Pulmonary artery endothelial cell (primary cell): ENCODE measurements around the gene PKNOX2. TPM values are rescaled to one million over a fixed set of nuclear protein-coding genes. Genes with fewer than 3 reads are reported as not detected.

Experiments
- DNase-seq: peaks from one replicate; pipeline ENCODE4 v3.0.0-alpha.2; 2011; ENCODE audit warnings: low read depth, low spot score
- total RNA-seq: library from RNA; depleted of rRNA; stranded (reverse); fragments of >200 nt; gene quantifications from 2 replicates; pipeline ENCODE4 v1.2.3, GENCODE V29; 2014

The PKNOX2 gene
- total RNA-seq, 1 donor from 2014 or later: not detected

GRCh38 chr11:125154378-125155099 lies 10.0 kb upstream of the PKNOX2 start:
- no peak for DNase-seq

- DNase-seq: no peak
Measured at GRCh38 chr11:125155100-125155444, 9.5 kb upstream of the PKNOX2 start.

GRCh38 chr11:125155767-125156166 lies 8.8 kb upstream of the PKNOX2 start:
- DNase-seq: no peak

- DNase-seq: no peak
Measured at GRCh38 chr11:125156346-125157117, 8.0 kb upstream of the PKNOX2 start.

DNA sequence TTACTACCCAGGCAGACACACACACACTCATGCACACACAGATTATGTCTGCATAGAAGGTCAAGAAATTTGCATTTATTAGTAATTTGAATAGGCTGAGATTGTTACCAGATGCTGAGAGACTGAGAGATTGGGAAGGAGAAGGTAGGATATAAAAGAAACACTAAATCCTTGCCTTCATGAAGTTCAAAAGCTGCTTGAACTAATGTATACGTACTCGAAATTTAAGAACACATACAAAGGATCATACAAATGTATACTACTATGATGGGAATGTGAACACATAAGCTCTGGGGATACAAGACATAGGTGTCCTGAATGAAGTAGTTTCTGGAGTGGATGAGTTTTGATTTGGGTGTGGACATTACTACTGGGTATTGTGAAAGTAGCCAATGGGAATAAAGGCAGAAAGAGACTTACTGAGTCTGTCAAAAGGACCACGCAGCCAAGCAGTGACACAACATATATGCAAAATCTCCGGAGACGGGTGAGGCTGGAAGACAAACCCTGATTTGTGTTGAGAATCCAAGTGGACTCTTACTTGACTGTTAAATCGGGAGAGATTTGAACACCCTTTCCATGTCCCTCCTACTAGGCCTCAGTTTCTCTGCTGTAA lies 7.3 kb upstream of the PKNOX2 start:
- DNase-seq: no peak

- no peak for DNase-seq
Measured at GRCh38 chr11:125157953-125158680, 6.4 kb upstream of the PKNOX2 start.

GRCh38 chr11:125162743-125163142 lies 1.8 kb upstream of the PKNOX2 start:
- no peak for DNase-seq

DNA sequence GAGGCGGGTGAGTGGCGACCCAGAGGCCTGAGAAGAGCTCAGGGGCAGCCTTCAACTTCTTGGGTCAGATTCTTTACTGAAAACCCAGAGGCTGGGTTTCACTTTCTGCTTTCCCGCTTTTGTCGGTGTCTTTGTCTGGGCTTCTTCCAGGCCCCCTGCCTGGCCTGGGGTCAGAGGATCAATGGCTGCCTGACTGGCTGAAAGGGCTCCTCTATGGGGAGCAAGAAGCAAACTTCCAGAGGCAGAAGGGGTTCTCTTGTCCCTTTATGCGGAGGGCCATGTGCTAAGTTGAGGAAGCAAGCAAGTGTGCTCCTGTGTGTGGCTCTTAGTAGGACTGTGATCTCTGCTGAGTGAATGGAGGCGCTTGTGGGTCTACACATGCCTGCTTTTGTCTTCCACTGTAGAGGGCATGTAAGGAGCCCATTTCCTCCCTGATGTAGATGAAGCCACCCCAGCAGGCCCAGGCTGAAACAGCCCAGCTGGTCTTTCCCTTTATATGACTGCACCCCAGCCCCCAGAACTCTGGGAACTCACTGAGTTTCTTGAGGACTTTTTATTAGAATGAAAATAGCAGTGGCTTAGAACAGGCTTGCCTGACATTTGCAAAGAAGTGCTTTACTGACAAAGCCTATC lies 1.0 kb upstream of the PKNOX2 start:
- no peak for DNase-seq

GRCh38 chr11:125164091-125164421 lies 495 bp upstream of the PKNOX2 start:
- DNase-seq: no peak

- DNase-seq: no peak
Measured at GRCh38 chr11:125165111-125165842, 726 bp downstream of the PKNOX2 start.

DNA sequence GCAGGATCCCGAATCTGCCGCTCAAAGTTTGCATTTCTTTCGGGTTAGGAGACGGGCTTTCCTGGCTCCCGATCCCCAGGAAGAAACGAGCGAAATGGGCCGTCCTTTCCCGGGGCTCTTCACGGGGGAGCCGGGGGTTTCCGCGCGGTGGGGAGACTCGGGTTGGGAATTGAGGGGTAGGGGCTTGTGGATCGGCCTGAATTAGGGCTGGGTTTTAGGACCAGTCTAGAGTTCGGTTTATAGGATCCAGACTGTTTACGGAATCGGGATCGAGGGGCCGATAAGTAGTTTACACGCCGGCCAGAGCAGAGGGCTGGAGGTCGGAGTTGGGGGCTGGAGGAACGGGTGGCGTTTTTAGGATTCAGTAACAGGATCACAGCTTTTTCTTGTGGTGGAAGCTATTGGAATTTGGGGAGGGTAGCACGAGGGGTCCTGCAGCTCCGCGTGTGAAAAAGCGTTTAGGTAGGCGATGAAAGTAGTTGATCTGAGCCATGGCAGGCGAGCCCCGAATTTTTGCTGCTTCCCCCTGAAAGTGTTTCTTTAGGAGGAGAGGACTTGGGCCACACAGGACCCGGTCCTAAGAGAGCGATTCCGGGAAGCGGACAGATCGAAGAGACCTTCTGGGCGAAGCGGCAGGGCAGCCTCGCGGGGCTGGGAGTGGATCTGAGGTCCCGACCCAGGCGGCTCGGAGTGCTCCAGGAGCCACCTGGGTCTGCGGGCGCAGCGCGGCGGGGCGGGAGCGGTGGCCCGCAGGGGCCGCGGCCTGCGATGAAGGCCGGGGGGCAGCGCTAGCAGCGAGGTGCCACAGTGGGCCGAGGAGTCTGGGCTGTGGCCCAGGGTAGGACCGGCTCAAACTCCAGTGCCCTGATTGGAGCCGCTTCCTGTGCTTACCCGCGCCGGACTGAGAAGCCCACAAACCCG lies 1.6 kb downstream of the PKNOX2 start:
- no peak for DNase-seq

DNA sequence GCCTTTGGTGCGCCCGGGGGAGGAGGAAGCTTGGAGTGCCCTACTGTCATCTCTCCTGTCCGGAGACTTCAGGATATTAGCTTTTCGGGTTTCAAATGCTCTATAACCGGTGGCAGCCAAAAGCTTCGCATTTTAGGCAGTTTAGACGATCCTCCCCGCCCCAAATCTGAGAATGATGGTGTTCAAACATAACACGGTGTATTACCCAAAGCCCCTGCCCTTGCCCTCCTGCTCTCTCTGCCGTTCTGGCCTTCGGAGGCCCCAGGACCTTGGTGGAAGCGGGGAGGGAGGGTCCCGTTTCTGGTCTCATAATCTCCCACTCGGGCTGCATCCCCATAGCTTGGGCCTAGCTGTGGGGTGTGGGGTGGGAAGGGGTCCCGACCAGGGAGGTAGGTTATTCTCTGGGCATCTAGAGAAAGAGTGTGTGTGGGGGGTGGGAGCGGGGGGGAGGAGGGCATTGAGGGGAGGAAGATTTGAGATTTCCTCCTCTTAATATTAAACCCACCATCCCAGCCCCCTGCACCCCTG lies 2.3 kb downstream of the PKNOX2 start:
- DNase-seq: no peak

- DNase-seq: no peak
Measured at GRCh38 chr11:125167292-125167953, 2.9 kb downstream of the PKNOX2 start.

- DNase-seq: no peak
Measured at GRCh38 chr11:125167954-125168835, 3.6 kb downstream of the PKNOX2 start.

DNA sequence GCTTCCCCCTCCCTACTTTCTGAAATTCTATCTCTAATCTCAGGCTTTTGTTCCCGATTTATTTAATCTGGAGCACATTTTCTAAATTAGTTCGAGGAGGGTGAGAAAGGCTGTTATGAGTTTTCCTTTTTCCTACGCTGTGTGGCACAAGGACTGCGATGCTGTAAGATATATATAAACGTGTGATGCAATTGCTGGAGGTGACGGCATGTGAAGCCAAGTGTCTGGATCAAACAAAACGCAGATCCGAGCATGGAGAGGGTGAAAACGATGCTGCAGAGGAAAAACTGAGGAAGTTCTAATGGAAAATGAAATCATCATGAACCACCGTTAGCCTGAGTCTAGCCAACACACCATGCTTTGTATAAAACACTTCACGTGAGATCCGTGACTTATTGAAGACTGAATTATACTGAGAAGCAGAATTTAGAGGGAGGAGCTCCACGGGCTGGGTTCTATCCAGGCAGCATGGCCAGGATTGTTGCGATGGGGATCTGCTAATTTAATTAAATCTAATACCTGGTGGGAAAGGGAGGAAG lies 4.4 kb downstream of the PKNOX2 start:
- no peak for DNase-seq

DNA sequence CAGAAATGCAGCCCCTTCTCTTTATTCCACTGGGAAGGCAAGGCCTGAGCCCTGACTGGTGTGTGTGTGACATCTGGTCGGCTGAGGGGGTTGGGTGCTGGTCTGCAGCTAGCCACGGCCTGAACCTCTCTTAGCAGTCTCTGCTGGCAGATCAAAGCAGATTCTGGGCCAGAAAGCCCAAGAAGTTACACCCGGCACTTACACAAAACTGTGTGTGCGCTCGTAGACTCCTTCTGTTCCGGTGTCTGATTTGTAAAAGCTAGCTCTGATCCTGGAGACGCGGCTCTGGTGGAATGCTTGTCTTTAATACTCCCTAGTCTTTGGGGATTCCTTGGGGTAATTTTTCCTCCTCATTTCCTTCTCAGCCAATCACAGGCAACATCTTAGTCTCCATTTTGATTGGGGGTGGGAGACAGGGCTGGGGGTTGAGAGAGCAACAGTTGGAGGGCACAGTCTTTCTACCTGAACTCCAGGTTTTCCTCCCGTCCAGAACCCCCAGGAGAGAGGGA lies 5.5 kb downstream of the PKNOX2 start:
- no peak for DNase-seq

DNA sequence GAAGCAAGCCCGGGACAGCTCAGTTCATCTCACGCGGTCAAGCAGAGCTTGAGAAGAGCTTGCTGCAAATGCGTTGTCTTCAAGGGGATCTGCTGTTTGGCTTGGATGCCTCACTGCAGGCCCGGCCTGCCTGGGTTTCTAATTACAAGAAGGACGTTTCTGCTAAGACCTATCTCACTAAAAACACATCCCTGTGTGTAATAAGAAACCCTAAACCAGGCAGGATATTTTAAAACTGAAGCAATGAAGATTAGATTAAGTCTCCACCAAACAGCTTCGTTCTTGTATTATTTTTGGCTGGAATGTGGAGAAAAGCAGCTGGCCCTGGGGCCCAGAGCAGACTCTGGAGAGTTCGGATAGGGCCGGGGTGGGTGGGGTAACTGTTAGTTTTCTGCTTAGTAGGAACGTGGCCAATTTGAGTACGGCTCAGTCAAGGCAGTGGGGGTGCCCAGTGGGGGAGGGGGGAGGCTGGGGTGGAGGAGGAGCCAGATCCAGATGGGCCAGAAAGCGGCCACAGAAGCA lies 6.0 kb downstream of the PKNOX2 start:
- DNase-seq: no peak
